ENCODE results near the gene AASS. TPM values are rescaled to one million over a fixed set of nuclear protein-coding genes. Genes with fewer than 3 reads are reported as not detected.

The AASS gene
- total RNA-seq, 2 donors from 2014 or later = 28.5 to 37.9 TPM

DNA sequence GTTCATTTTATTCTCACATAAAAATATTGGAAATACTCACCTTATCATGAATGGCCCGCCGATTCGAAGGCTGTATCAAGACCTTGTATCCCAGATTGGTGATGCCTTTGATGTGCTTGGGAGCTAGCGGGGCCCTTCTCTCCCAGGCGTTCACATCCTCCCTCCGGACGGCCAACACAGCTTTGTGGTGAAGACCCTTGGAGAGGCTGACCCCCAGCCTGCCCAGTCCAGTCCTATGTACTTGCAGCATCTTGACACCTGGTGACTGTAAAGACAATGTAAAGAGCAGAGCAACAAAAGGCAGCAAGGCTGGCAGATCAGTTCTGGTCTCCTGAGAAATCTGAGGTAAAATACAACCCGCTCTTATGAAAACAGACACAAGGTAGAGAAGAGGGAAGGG, 10.6 kb downstream of the AASS start:
- ATAC-seq = no peak
- H3K36me3 ChIP-seq (replicated peaks in 1 of 2; ENCODE audit: insufficient read depth in 1 of 2, low read depth in 2 of 2) = no peaks in the 10 kb centered on the region
- no peak overlapping the region for H3K4me3 ChIP-seq
- 96 to 98% methylated on average over 8 of the region's 8 CpGs for WGBS, 2 donors
- H3K4me1 ChIP-seq = peaks cover 17% of the 10 kb centered on the region
- DNase-seq = no peak
- H3K9me3 ChIP-seq = no peaks in the 10 kb centered on the region
- H3K27ac ChIP-seq = no peak overlapping the region
- intact Hi-C loops (cut with DNase I) = no loop called here
- TF ChIP-seq, protein P1, sequence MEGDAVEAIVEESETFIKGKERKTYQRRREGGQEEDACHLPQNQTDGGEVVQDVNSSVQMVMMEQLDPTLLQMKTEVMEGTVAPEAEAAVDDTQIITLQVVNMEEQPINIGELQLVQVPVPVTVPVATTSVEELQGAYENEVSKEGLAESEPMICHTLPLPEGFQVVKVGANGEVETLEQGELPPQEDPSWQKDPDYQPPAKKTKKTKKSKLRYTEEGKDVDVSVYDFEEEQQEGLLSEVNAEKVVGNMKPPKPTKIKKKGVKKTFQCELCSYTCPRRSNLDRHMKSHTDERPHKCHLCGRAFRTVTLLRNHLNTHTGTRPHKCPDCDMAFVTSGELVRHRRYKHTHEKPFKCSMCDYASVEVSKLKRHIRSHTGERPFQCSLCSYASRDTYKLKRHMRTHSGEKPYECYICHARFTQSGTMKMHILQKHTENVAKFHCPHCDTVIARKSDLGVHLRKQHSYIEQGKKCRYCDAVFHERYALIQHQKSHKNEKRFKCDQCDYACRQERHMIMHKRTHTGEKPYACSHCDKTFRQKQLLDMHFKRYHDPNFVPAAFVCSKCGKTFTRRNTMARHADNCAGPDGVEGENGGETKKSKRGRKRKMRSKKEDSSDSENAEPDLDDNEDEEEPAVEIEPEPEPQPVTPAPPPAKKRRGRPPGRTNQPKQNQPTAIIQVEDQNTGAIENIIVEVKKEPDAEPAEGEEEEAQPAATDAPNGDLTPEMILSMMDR (IDR thresholded peaks at IDR 0.05) = no peak
- no peak for TF ChIP-seq POLR2A (IDR thresholded peaks at IDR 0.05)
- H3K27me3 ChIP-seq = no peaks in the 10 kb centered on the region

DNA sequence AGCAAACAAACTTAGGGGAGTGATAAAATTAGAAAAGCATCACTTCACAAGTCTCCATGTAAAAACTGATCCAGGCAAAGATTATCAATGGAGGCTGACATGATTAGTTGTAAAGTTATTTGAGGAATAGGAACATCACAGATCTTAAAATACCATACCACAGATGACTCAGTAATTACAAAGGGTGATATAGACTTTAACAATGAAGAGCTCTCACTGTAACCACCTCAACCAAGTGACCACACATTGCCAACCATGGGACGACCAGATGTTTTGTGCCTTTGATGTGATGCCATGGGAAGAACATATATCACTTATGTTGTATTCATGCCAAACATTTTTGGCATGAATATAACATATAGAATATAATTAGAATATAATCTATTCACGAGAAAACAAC, 11.7 kb downstream of the AASS start:
- DNase-seq (no peak), ATAC-seq (no peak)
- intact Hi-C loops (cut with DNase I) = no loop called here
- Histone ChIP-seq H3K36me3 (replicated peaks in 1 of 2; ENCODE audit: insufficient read depth in 1 of 2, low read depth in 2 of 2) (no peaks in the 10 kb centered on the region), H3K27ac (no peak overlapping the region), H3K4me1 (peaks cover 14% of the 10 kb centered on the region), H3K27me3 (no peaks in the 10 kb centered on the region), H3K4me3 (no peak overlapping the region), H3K9me3 (no peaks in the 10 kb centered on the region)
- WGBS, 2 donors = 70 to 71% methylated on average over 2 of the region's 2 CpGs
- TF ChIP-seq, protein P1 (IDR thresholded peaks at IDR 0.05) = no peak
- TF ChIP-seq POLR2A (IDR thresholded peaks at IDR 0.05) = no peak

DNA sequence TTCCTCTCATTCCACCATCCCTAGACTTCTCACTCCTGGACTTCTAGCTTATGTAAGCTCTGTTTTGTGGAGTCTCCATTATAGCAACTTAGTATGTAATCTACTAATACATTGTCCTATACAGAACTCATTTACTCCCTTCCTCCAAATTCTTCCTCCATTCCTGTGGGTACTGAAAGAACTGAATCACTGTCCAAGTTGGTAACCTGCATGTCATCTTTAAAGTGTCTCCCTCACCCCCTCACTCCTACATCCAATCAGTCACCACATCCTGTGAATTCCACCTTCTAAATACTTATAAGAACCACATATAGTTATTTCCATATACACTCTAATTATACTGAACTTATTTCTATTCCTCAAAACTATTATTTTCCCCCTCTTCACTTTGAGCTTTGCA, 20.3 kb downstream of the AASS start:
- Histone ChIP-seq H3K27ac (no peak overlapping the region), H3K27me3 (no peaks in the 10 kb centered on the region), H3K4me3 (no peak overlapping the region), H3K9me3 (no peaks in the 10 kb centered on the region), H3K36me3 (replicated peaks in 1 of 2; ENCODE audit: insufficient read depth in 1 of 2, low read depth in 2 of 2) (no peaks in the 10 kb centered on the region), H3K4me1 (no peaks in the 10 kb centered on the region)
- TF ChIP-seq, protein P1 (IDR thresholded peaks at IDR 0.05) = no peak
- TF ChIP-seq POLR2A (IDR thresholded peaks at IDR 0.05) = no peak
- ATAC-seq (no peak), DNase-seq (no peak)
- intact Hi-C loops (cut with DNase I) = no loop called here

DNA sequence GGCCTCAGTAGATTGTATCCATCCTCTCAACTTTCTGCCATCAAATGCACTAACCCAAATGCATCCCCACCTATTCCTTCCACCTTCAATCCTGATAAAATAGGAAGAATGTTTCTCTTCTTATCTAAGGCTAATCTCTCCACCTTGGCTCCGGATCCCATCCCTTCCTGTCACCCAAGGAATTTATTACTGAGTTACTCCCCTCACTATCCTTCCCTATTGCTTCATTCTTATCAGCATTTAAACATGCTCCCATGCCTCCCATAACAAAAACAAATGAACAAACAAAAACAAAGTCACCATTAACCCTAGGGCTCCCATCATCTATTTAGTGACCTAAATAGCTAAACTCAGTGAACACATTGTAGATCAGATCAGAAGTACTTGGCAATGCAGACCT, 25.3 kb downstream of the AASS start:
- WGBS, 2 donors = 55 to 63% methylated on average over 1 of the region's 1 CpG
- ATAC-seq (no peak), DNase-seq (no peak)
- Histone ChIP-seq H3K4me3 (no peak overlapping the region), H3K27me3 (no peaks in the 10 kb centered on the region), H3K4me1 (no peaks in the 10 kb centered on the region), H3K27ac (no peak overlapping the region), H3K36me3 (replicated peaks in 1 of 2; ENCODE audit: insufficient read depth in 1 of 2, low read depth in 2 of 2) (peaks cover 0 to 9% of the 10 kb centered on the region in 2 donors), H3K9me3 (no peaks in the 10 kb centered on the region)
- TF ChIP-seq, protein P1 (IDR thresholded peaks at IDR 0.05) = no peak
- no peak for TF ChIP-seq POLR2A (IDR thresholded peaks at IDR 0.05)
- intact Hi-C loops (cut with DNase I) = no loop called here

DNA sequence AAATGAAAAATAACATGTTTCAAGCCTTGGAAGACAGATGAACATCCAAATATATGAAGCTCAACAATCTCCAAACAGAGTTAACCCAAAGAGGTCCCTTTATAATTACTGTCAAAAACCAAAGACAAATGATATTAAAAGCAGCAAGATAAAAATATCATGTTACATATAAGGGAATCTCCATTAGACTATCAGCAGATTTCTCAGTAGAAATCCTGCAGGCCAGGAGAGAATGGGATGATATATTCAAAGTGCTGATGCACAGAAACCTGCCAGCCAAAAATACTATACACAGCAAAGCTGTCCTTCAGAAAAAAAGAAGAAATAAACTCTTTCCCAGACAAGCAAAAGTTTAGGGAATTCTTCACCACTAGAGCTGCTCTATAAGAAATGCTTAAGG, 41.0 kb downstream of the AASS start:
- TF ChIP-seq POLR2A (IDR thresholded peaks at IDR 0.05) = no peak
- TF ChIP-seq, protein P1 (IDR thresholded peaks at IDR 0.05) = no peak
- H3K27ac ChIP-seq = no peak overlapping the region
- no peaks in the 10 kb centered on the region for H3K4me1 ChIP-seq
- no peak overlapping the region for H3K4me3 ChIP-seq
- H3K27me3 ChIP-seq = no peaks in the 10 kb centered on the region
- ATAC-seq = no peak
- DNase-seq = no peak
- intact Hi-C loops (cut with DNase I) = no loop called here
- H3K36me3 ChIP-seq (replicated peaks in 1 of 2; ENCODE audit: insufficient read depth in 1 of 2, low read depth in 2 of 2) = peaks cover 0 to 13% of the 10 kb centered on the region in 2 donors
- H3K9me3 ChIP-seq = no peaks in the 10 kb centered on the region
